ENCODE data around the gene TIMM22.

TIMM22 gene

GRCh38 chr17:1019451-1019850 lies 22.5 kb downstream of the TIMM22 start:
- TF ChIP-seq GABPA (IDR thresholded peaks at IDR 0.05; ENCODE audit: low read depth) (no peak), CTCF (IDR thresholded peaks at IDR 0.05; ENCODE audit: insufficient read depth, low read length) (no peak), REST (IDR thresholded peaks at IDR 0.05; ENCODE audit: insufficient replicate concordance, low read depth) (no peak), POLR2AphosphoS5 (IDR thresholded peaks at IDR 0.05; ENCODE audit: low read depth) (no peak), SPI1 (IDR thresholded peaks at IDR 0.05; ENCODE audit: borderline replicate concordance, low read depth) (no peak)
- Histone ChIP-seq H3K27me3 (ENCODE audit: insufficient read depth, poor library complexity, severe bottlenecking) (no peaks in the 10 kb centered on the region), H3K27ac (replicated peaks) (no peak overlapping the region), H3K4me3 (replicated peaks; ENCODE audit: insufficient read depth, low read length) (no peak overlapping the region)
- DNase-seq (ENCODE audit: low read depth in 1 of 2, low spot score in 1 of 2), result no peak

GRCh38 chr17:1021147-1021546 lies 24.2 kb downstream of the TIMM22 start:
- H3K4me3 ChIP-seq (replicated peaks; ENCODE audit: insufficient read depth, low read length), result no peak overlapping the region
- H3K27me3 ChIP-seq (ENCODE audit: insufficient read depth, poor library complexity, severe bottlenecking), result no peaks in the 10 kb centered on the region
- no peak for DNase-seq (ENCODE audit: low read depth in 1 of 2, low spot score in 1 of 2)
- no peak for TF ChIP-seq POLR2AphosphoS5 (IDR thresholded peaks at IDR 0.05; ENCODE audit: low read depth)
- TF ChIP-seq GABPA (IDR thresholded peaks at IDR 0.05; ENCODE audit: low read depth), result no peak
- no peak for TF ChIP-seq SPI1 (IDR thresholded peaks at IDR 0.05; ENCODE audit: borderline replicate concordance, low read depth)
- TF ChIP-seq REST (IDR thresholded peaks at IDR 0.05; ENCODE audit: insufficient replicate concordance, low read depth), result no peak
- no peak for TF ChIP-seq CTCF (IDR thresholded peaks at IDR 0.05; ENCODE audit: insufficient read depth, low read length)
- H3K27ac ChIP-seq (replicated peaks), result no peak overlapping the region

GRCh38 chr17:1022278-1023024 lies 25.5 kb downstream of the TIMM22 start:
- DNase-seq (ENCODE audit: low read depth in 1 of 2, low spot score in 1 of 2), result no peak
- no peaks in the 10 kb centered on the region for H3K27me3 ChIP-seq (ENCODE audit: insufficient read depth, poor library complexity, severe bottlenecking)
- TF ChIP-seq CTCF (IDR thresholded peaks at IDR 0.05; ENCODE audit: insufficient read depth, low read length) (no peak), SPI1 (IDR thresholded peaks at IDR 0.05; ENCODE audit: borderline replicate concordance, low read depth) (no peak), POLR2AphosphoS5 (IDR thresholded peaks at IDR 0.05; ENCODE audit: low read depth) (no peak), GABPA (IDR thresholded peaks at IDR 0.05; ENCODE audit: low read depth) (no peak), REST (IDR thresholded peaks at IDR 0.05; ENCODE audit: insufficient replicate concordance, low read depth) (no peak)
- no peak overlapping the region for H3K4me3 ChIP-seq (replicated peaks; ENCODE audit: insufficient read depth, low read length)
- no peak overlapping the region for H3K27ac ChIP-seq (replicated peaks)

All from HL-60 (cell line).